D341Med (cell line): ENCODE data around the gene CD58.
A peak's percentile ranks its signal among the peaks of the same experiment; 100 is the strongest.
"Not testable (repeated sequence)": the region's sequence is repeated elsewhere in the genome, so short reads cannot be mapped to it uniquely, and the experiment has no call there.

ENCODE experiments used
- DNase-seq: peaks from one replicate; pipeline ENCODE4 v3.0.0; 2012; ENCODE audit warnings: low spot score

Gene CD58

DNA sequence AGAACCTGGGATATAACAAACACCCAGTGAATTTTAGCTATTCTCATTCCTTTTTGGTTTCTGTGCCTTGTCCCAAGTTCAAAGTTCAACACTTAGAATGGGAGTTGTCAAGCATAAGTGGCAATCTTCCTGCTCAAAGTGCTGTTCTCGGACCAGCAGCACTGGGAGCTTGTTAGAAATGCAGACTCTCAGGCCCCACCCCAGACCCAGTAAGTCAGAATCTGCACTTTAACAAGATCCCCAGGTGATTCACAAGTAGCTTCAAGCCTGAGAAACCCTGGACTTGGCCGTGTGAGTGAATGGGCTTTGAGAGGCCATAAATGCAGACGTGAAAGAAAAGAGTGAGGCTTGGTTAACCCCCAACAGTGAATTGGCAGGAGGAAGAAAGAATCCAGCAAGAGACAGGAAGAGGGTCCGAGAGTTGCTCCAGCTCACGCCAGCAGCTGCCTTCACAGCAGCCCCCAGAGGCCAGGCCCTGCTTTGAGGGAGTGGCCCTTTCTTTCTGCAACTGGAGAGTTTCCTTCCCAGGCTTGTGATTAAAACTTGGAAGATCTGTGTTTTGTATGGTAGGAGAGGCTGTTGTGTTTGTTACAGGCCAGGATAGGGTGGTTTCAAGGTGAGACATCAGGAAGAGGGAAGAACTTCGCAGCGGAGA, 21.3 kb upstream of the CD58 start:
- DNase-seq: not testable (repeated sequence)

DNA sequence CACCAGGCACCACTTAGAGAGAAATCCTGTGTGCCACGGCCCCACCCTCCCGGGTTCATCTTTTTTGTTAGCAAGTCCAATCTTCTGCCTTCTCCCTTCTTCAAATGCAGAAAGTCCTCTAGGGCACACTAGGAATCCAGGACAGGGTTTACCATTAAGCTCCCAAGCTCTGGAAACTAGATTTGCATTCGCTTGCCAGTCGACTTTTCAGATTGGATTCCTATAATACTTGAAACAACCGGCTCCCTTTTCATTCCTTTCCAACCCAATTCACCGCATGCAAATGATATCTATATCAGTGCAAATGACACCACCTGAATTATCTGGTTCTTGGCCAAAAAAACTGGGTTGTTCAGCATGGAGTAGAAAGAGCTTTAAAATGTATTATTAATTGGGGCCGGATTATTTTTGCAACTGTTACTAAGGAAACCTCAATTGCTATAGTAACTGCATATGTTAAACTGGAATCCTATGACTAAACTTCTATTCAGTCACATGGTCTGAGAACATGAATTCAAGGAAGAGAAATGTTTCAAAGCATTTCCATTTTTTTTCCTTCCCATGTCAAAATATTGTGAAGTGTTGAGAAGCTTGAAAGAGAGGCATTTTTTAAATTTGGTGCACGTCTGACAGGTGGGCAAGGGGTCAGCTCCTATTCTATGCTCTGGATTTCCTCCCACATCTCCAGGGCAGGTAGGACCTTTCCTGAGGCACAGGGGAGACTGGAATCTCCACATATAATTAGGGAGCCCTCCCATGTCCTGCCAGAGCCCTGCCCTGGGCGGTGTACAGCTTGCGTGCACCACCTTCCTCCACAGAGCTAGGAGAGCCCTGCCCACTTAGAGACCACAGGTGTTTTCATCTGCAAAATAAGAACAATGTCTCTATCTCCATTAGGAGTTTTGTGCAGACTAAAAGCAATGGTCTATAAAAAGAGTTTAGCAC, 20.5 kb upstream of the CD58 start:
- not testable (repeated sequence) for DNase-seq

DNA sequence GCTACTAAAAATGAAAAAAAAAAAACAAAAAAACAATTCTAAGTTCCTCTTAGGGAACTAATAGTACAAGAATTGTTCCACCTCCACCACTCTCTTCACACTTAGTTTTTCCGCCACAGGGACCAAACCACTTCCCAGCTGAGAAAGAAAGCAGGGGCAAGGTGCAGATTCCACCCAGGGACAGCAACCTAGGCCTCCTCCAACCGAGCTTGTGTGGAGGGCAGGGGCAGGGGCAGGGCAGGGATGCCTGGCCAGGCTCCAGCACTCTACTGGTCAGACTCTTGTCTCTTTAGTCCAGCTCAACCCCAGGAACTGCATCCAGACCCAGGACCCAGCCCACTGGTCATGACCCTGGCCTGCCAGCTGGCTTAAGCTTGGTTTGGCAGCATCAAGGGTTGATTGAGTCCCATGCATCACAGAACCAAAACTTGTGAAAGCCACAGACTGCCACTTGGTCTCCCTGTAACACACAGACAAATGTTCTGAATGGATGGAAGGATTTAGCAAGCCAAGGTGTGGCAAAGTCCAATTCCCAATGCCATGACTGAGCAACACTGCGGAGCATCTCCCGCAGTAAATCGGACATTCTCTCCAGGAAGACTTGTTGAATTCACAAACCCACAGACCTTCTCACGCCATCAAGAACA, 19.7 kb upstream of the CD58 start:
- DNase-seq: not testable (repeated sequence)

DNA sequence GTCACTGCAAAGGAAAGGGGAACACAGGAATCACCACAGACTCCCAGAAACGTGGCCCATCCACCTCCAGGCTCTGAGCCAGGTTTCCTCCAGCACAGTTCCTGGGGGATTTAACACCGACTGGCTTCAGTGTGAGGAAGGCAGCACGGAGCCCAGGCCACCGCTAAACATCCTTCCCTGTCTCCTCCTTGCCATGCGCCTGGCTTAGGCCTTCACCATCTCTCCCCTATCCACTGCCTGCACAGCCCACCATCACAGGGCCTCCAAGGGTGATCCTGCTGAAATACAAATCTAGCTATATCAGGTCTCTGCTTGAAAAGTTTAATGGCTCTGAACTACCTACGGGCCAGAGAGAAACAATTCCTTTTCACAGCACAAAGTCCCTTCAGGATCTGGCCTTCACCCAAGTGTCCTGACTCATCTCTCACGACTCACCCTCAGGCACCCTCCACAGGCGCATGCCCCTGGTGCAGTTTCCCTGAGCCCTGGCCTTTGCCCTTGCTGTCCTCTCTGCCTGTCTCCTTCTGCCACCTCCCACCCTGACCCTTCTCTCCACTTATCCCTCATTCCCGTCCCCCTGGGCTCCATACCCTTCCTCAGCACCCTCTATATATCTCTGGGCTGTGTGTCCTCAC, 18.4 kb upstream of the CD58 start:
- DNase-seq: not testable (repeated sequence)

DNA sequence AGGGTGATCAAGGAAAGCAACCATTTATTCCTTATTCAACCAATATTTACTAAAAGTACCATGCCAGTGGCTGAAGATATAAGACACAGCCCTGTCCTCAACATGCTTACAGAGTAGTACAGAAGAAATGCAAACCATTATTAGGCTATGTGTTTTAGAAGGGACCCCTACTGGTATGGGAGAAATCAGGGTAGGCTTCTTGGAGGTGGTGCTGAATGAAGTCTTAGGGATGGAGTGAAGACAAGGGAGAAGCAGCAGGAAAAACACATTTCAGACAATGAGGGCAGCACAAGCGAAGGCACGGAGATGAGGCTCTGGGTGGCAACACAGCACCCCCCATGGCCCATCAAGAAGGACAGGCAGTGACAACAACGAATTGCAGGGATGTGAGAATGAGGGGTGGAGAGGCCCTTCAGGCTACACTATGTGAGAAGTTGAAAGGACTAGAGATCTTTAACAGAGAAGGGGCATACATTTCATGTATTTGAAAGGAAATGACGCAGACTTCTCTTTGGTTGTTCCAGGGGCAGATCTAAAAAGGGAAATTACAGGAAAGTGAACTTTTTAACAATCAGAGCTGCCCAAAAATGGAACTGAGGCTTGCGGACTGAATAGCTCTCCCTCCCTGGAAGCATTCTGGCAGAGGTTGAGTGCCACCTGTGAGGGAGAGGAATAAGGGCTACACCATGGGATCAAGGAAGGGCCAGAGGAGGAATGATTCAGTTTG, 16.8 kb upstream of the CD58 start:
- DNase-seq: no peak

DNA sequence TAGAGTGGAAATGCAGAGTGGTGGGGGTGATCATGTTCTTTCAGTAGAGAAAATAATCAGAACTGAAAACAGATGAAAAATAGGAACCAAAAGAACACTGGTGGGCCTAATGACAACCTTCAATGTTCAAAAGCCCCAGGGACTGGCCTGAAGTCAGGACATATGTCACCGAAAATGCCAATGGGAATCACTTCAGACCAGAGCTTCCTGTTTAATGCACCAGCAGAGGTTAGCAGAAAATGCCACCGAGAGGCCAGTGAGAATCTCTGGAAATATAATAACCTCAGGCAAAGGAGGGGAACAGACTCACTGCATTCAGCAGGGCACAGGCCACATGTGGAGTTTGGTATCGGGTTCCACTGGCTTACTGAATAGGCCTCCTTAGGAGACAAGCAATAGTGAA, 15.9 kb upstream of the CD58 start:
- no peak for DNase-seq

DNA sequence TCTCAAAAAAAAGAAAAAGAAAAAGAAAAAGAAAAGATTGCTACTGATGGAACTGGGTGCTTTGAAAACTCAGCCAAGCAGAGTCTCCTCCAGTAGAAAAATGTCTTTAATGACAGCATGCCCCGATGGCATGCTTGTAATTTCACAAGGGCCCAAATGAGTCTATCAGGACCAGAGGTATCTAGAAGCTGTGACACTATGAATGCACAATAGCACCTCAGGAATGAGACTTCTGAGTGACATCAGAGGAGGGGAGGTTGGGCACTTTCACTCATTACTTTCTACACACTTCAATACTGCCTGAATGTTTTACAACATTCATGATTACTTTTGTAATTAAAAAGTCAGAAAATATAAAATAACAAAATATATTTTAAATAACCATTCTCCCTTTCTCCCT, 15.1 kb upstream of the CD58 start:
- no peak for DNase-seq

DNA sequence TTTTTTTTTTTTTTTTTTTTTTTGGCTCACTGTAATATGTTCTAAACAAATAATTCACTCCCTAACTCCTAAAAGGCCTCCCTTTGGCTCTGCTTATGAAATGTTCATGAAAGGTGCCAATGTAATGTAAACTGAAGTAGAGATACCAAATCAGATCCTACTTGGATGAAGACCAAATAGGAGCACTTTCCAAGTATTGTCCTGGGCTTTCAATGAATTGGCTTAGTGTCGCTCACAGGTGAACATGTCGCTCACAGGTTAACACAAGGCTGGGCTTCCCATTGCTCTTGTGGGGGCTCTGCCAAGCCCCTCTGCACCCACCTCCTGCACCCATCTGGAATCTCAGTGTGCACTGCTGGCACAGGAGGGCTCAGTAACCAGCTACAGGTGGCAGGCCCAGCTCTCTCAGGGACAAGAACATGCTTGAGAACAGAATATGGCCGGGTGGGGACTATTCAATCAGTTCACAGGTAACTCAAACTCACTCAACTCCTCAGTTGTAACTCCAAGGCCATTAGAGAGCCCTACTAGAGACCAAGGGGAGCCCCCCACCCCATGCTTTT, 10.6 kb upstream of the CD58 start:
- no peak for DNase-seq

GRCh38 chr1:116580446-116581322, 9.9 kb upstream of the CD58 start:
- no peak for DNase-seq

DNA sequence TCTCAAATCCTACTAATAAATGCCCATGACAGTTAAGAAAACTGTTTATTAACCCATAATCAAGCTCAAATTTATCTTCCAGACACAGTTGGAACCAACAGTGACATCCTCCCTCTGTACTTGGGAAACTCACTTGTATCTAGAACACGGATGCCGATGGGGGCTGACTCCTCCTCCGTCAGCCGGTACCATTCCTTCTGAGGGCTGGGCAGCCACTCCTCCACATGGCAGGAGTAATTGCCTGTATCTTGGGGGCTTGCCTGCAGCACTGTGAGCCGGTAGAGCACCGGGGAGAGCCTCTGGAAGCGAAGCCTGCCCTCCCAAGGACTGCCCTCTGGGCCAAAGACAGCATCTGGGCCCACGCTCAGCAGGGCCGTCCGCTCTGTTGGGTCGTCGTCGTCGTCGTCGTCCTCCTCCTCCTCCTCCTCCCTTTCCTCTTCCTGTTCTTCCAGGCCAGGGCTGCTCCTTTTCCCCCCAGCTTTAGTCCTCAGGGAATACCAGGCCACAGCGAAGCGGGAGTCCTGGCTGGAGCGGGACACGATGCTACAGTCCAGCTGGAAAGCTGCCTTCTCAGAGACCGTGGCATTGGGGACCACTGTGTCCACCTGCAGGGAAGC, 8.5 kb upstream of the CD58 start:
- no peak for DNase-seq

DNA sequence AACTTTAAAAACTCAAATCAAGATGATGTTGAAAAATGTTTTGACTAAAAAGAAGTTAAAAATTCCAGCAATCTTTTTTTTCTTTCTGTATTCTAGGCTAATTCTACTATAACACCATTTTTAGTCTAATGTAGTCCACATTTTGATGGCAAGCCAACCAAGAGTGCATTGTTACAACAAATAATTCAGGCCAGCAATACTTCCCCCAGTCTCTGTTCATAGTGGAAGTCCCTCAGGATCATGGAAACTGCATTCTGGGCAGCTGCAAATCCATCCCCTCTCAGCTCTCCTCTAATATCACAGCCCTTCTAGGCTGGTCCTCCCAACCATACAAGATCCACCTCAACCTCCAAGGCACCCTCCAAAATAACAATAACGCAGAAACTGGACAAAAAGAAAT, 7.8 kb upstream of the CD58 start:
- no peak for DNase-seq

- DNase-seq: no peak
Observed at GRCh38 chr1:116577759-116578314, 7.0 kb upstream of the CD58 start.

- peak; percentile 63 for DNase-seq
Observed at GRCh38 chr1:116574581-116575291, 3.9 kb upstream of the CD58 start.

DNA sequence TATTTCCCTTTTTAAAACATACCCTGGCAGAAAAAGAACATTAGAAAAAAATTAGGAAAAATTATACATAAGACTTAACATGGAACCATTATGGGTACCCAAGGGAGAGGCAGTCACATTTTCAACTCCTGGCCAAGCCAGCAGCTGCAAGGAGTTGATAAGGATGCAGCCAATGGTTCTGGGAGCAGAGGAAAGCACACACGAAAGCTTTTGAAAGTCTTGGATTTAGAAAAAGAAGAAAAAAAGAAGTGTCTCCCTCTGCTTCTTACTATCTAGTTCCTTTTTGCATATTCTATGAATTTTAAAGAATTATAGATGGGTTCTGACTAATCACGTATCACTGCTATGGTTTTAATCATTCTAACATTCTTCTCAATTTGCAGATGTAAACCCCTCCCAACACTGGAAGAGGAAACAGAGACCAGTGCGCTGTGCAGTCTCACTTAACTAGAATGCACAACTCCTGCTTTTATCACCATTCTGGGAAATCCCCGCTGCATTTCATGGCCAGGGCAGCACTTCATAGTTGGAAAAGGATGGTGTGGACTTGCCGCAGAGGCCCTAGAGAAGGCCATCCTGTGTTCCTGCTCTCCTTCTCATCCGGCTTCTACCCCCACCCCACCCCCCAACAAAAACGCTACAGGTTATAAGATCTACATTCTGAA, 2.7 kb upstream of the CD58 start:
- no peak for DNase-seq

- no peak for DNase-seq
Observed at GRCh38 chr1:116572771-116573430, 2.1 kb upstream of the CD58 start.

GRCh38 chr1:116572099-116572498, 1.3 kb upstream of the CD58 start:
- no peak for DNase-seq

DNA sequence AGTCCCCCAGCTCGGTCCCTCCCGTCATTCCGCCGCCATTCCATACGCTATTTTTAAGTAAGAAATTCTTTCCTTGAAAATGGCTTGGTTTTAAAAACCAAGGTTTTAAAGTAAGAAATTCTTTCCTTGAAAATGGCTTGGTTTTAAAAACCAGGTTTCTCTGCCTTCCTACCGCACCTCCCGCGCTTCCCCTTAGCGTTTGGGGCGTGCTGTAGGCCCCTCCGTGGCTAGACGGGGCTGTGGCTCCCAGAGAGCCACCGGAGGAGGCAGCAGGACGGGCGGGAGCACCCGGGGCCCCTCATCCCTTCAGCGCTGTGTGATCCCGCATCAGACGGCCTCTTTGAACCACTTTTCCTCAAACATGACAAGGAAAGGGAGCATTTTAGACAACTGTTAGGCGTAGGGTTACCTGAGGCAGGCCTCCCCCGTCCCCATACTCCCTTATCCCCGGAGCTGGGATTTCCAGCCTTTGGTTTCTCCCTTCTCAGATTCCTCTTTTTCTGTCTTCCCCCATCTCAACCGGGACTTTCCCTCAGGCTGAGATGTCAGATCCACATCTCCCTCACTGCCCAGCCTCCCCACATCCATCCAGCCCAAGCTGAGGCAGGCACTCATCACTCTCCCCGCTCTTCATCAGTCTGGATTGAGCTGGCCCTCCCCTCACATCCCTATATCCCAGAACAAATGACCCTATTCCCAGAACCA, 541 bp upstream of the CD58 start:
- no peak for DNase-seq
